Activated naive CD8-positive, alpha-beta T cell (primary cell): ENCODE data around the gene PBXIP1.
"Not testable (repeated sequence)": the region's sequence is repeated elsewhere in the genome, so short reads cannot be mapped to it uniquely, and the experiment has no call there.

Experiments
- H3K27ac Mint-ChIP-seq: one replicate; pipeline ENCODE4 v1.8.0; 2021; ENCODE audit warnings: mixed read lengths
- H3K27me3 Mint-ChIP-seq: one replicate; pipeline ENCODE4 v1.8.0; 2021; ENCODE audit warnings: mixed read lengths
- H3K36me3 Mint-ChIP-seq: one replicate; pipeline ENCODE4 v1.8.0; 2021; ENCODE audit warnings: mixed read lengths
- H3K4me1 Mint-ChIP-seq: one replicate; pipeline ENCODE4 v1.8.0; 2021; ENCODE audit warnings: low read depth, mixed read lengths
- H3K4me3 Mint-ChIP-seq: one replicate; pipeline ENCODE4 v1.8.0; 2021; ENCODE audit warnings: mild to moderate bottlenecking, mixed read lengths
- H3K9me3 Mint-ChIP-seq: one replicate; pipeline ENCODE4 v1.8.0; 2021; ENCODE audit warnings: low read depth, mixed read lengths

PBXIP1 gene

DNA sequence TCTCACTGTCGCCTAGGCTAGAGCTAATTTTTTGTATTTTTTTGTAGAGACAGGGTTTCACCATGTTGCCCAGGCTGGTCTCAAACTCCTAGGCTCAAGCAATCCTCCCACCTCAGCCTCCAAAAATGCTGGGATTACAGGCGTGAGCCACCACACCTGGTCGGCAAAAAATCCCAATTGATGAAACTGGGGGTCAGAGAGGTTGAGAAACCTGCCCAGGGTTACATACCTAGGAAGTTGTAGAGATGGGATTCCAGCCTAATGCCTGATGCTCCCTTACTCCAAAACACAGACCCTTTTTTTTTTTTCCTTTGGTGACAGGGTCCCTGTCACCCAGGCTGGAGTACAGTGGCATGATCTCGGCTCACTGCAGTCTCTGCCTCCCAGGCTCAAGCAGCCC lies 30.8 kb upstream of the PBXIP1 start:
- H3K9me3 Mint-ChIP-seq, H3K36me3 Mint-ChIP-seq, H3K27ac Mint-ChIP-seq, H3K4me3 Mint-ChIP-seq, H3K27me3 Mint-ChIP-seq: not testable (repeated sequence)
- peaks cover 26% of the 10 kb centered on the region for H3K4me1 Mint-ChIP-seq

- Mint-ChIP-seq H3K9me3 (no peaks in the 10 kb centered on the region), H3K36me3 (peaks cover 2% of the 10 kb centered on the region), H3K27ac (no peak overlapping the region), H3K4me1 (peaks cover 15% of the 10 kb centered on the region), H3K4me3 (no peak overlapping the region), H3K27me3 (no peaks in the 10 kb centered on the region)
Measured at GRCh38 chr1:154983776-154984466, 28.0 kb upstream of the PBXIP1 start.

GRCh38 chr1:154982897-154983648 lies 27.2 kb upstream of the PBXIP1 start, which contains the start of gene FLAD1:
Gene FLAD1, plus strand, starts transcription at chr1:154983344. Its CDS starts 351 bp downstream, at chr1:154983695.
- no peaks in the 10 kb centered on the region for H3K9me3 Mint-ChIP-seq
- no peaks in the 10 kb centered on the region for H3K27me3 Mint-ChIP-seq
- no peak within 1 kb of the TSS for H3K4me3 Mint-ChIP-seq
- H3K4me1 Mint-ChIP-seq: peaks cover 10% of the 10 kb centered on the region
- H3K36me3 Mint-ChIP-seq: peaks cover 2% of the 10 kb centered on the region
- H3K27ac Mint-ChIP-seq: no peak within 1 kb of the TSS

DNA sequence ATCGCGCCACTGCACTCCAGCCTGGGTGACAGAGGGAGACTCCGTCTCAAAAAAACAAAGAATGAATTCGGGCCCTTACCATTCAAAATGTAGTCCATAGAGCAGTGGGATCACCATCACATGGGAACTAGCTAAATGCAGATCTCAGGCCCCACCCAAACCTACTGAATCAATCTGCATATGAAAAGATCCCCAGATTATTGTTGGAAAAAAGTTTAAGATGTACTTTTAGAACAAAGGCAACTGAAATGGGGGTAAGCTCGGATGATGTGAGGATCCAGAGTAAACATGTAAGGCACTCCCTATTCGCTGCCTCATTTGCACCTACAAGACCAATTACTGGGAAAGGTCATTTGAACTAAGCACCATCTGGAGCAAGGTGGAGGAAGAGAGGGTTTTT lies 26.4 kb upstream of the PBXIP1 start:
- Mint-ChIP-seq H3K4me1 (peaks cover 8% of the 10 kb centered on the region), H3K27ac (no peak overlapping the region), H3K27me3 (no peaks in the 10 kb centered on the region), H3K9me3 (no peaks in the 10 kb centered on the region), H3K4me3 (no peak overlapping the region), H3K36me3 (peaks cover 2% of the 10 kb centered on the region)

- no peaks in the 10 kb centered on the region for H3K27me3 Mint-ChIP-seq
- no peaks in the 10 kb centered on the region for H3K9me3 Mint-ChIP-seq
- peaks cover 2% of the 10 kb centered on the region for H3K36me3 Mint-ChIP-seq
- H3K4me3 Mint-ChIP-seq: no peak overlapping the region
- no peaks in the 10 kb centered on the region for H3K4me1 Mint-ChIP-seq
- H3K27ac Mint-ChIP-seq: no peak overlapping the region
Measured at GRCh38 chr1:154978360-154978759, 22.5 kb upstream of the PBXIP1 start.

GRCh38 chr1:154977762-154978161 lies 21.9 kb upstream of the PBXIP1 start:
- not testable (repeated sequence) for H3K4me1 Mint-ChIP-seq, H3K4me3 Mint-ChIP-seq, H3K9me3 Mint-ChIP-seq, H3K36me3 Mint-ChIP-seq, H3K27me3 Mint-ChIP-seq
- peak overlapping the region; percentile 59 for H3K27ac Mint-ChIP-seq

DNA sequence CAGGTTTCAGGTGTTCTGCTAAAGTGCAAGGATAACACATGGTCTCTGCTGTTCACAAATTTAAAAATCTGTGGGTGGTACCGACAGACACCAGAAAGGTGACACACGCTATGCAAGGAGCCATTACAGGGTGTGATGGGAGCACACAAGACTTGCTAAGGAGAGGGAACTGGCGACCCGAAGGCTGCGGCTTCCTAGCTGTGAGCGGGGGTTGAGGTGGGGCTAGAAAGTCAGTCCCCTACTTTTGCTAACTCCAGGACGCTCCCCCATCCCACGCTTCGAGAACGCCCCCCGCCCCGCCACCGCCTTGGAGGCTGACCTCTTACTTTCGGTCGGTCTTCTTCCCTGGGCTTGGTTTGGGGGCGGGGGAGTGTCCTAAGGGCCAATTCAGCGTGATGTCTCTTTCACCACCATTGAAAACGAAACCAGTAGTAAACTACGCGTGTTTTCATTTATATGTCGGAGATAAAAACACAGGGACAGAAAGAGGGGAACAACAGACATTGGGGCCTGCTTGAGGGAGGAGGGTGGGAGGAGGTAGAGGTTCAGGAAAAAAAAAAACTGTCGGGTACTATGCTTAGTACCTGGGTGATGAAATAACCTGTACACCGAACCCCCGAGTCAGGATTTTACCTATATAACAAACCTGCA lies 19.6 kb upstream of the PBXIP1 start:
- Mint-ChIP-seq H3K4me3 (no peak overlapping the region), H3K27me3 (no peaks in the 10 kb centered on the region), H3K27ac (no peak overlapping the region), H3K9me3 (no peaks in the 10 kb centered on the region), H3K4me1 (peaks cover 23% of the 10 kb centered on the region), H3K36me3 (peaks cover 5% of the 10 kb centered on the region)

- Mint-ChIP-seq H3K27ac (no peak overlapping the region), H3K4me1 (peaks cover 23% of the 10 kb centered on the region), H3K9me3 (no peaks in the 10 kb centered on the region), H3K36me3 (peaks cover 5% of the 10 kb centered on the region), H3K4me3 (no peak overlapping the region), H3K27me3 (no peaks in the 10 kb centered on the region)
Measured at GRCh38 chr1:154974808-154975408, 19.0 kb upstream of the PBXIP1 start.

DNA sequence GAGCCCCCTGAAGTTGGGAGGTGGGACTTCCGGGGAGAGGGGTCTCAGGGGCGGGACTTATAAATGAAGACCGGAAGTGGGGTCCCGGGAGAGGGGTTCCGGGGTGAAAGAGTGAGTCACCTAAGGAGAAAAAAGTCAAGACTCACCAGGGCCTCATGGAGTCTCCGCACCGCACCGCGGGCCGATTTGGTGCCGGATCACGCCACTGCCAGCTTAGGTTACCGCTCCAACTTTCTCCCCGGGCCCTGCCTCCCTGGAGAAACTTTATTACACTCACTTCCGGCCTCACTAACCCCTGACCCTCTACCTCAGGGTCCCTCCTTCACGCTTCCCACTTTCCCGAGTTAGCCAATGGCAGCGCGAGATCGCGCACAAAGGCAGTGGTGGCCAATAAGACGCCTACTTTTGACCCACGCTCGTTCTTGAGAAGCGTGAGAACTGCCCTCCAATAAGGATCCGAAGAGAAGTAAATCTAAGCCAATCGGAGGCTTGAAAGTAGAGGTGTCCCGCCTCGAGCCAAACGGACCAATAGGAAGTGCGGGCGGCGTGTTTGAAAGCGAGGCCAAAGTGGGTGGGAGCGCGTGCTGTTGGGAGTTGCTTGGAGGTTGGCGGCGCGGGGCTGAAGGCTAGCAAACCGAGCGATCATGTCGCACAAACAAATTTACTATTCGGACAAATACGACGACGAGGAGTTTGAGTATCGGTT lies 18.4 kb upstream of the PBXIP1 start, which contains the start of gene CKS1B:
Gene CKS1B (plus strand): TSS at position 580 of the 706 bp plus-strand sequence. CDS start 65 bp downstream, at position 645.
- H3K36me3 Mint-ChIP-seq: peaks cover 2% of the 10 kb centered on the region
- H3K9me3 Mint-ChIP-seq: no peaks in the 10 kb centered on the region
- peaks cover 27% of the 10 kb centered on the region for H3K4me1 Mint-ChIP-seq
- no peaks in the 10 kb centered on the region for H3K27me3 Mint-ChIP-seq
- H3K4me3 Mint-ChIP-seq: no peak within 1 kb of the TSS
- H3K27ac Mint-ChIP-seq: no peak within 1 kb of the TSS

GRCh38 chr1:154973344-154974101 lies 17.6 kb upstream of the PBXIP1 start:
- Mint-ChIP-seq H3K36me3 (peaks cover 2% of the 10 kb centered on the region), H3K27me3 (no peaks in the 10 kb centered on the region), H3K27ac (no peak overlapping the region), H3K4me1 (peaks cover 29% of the 10 kb centered on the region), H3K9me3 (no peaks in the 10 kb centered on the region), H3K4me3 (no peak overlapping the region)

DNA sequence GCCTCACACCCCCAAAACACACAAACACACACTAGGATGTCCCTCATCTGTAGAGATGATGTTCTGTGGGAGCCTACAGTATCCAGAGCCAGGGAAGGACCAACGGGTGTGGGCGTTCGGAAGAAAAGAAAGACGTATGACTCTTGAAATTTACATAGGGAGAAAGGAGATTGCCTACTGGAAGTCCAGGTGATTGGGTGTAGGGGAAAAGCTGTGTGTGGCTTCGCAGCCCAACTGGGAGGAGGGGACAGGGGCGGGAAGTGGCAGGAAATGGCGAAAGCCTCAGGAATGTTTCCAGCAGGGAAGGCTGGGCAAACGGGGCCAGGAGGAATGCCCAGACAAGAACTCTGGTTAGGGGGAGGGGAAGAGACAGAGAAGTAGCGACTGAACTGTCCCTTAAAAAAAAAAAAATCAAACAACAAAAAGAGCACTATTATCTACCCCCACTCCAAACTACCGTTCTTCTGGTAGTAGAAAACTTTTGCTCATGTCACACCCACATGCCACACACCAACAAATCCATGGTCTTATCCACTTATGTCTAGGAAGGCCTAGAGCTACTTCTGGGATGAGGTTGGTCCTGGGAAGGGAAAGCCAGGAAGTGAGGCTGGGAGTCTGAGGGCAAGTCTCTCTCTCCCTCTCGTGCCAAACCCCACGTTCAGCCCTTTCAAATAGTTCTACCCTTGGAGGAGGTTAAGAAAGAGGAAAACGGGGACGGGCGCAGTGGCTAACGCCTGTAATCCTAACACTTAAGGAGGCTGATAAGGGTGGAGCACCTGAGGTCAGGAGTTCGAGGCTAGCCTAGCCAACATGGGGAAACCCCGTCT lies 16.8 kb upstream of the PBXIP1 start:
- Mint-ChIP-seq H3K27me3 (no peaks in the 10 kb centered on the region), H3K27ac (peak overlapping the region; percentile 83), H3K4me1 (peaks cover 29% of the 10 kb centered on the region), H3K36me3 (peaks cover 2% of the 10 kb centered on the region), H3K4me3 (no peak overlapping the region), H3K9me3 (no peaks in the 10 kb centered on the region)

DNA sequence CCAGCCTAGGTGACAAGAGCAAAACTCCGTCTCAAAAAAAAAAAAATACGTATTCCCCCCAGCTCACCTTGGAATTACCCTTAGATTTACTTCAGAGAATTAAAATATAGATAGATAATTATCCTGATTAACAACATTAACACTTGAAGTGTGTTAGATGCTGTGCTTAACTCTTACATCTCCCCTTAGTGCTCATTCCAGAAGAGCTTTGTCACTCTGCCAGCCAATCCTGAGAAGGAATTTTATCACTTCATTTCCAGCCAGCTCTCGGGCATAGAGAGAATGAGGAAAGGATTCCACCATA lies 16.3 kb upstream of the PBXIP1 start:
- no peak overlapping the region for H3K4me3 Mint-ChIP-seq
- H3K9me3 Mint-ChIP-seq: no peaks in the 10 kb centered on the region
- H3K27me3 Mint-ChIP-seq: no peaks in the 10 kb centered on the region
- H3K4me1 Mint-ChIP-seq: peaks cover 29% of the 10 kb centered on the region
- peaks cover 2% of the 10 kb centered on the region for H3K36me3 Mint-ChIP-seq
- H3K27ac Mint-ChIP-seq: peak overlapping the region; percentile 83

- peaks cover 29% of the 10 kb centered on the region for H3K4me1 Mint-ChIP-seq
- H3K9me3 Mint-ChIP-seq: no peaks in the 10 kb centered on the region
- H3K27me3 Mint-ChIP-seq: no peaks in the 10 kb centered on the region
- H3K36me3 Mint-ChIP-seq: peaks cover 2% of the 10 kb centered on the region
- peak overlapping the region; percentile 52 for H3K27ac Mint-ChIP-seq
- peak overlapping the region; percentile 4 for H3K4me3 Mint-ChIP-seq
Measured at GRCh38 chr1:154971341-154971998, 15.6 kb upstream of the PBXIP1 start.
